Activated CD8-positive, alpha-beta T cell treated with anti-CD3 and anti-CD28 coated beads for 36 hours (primary cell): ENCODE measurements around the gene DPEP2. TPM values are rescaled to one million over a fixed set of nuclear protein-coding genes. Genes with fewer than 3 reads are reported as not detected.

Experiments
- ATAC-seq: fragments of 200-7000 bp; cut with Tn5 transposase; one replicate; pipeline ENCODE4 v1.10.0; 2021; ENCODE audit warnings: mild to moderate bottlenecking, moderate library complexity
- CTCF ChIA-PET: fragments of 350-600 bp; sonication (Branson Sonifier 250); formaldehyde crosslinking; loops from one replicate; lab custom pipeline; 2021; ENCODE audit warnings: antibody characterized with exemption; lab: Charles Lee
- POLR2A ChIA-PET: fragments of 350-600 bp; sonication (Branson Sonifier 250); formaldehyde crosslinking; loops from one replicate; lab custom pipeline; 2021; ENCODE audit warnings: antibody characterized with exemption; lab: Charles Lee
- DNase-seq: peaks from one replicate; pipeline ENCODE4 v3.0.0-alpha.2; 2020
- H3K27ac Mint-ChIP-seq: one replicate; pipeline ENCODE4 v1.8.0; 2021; ENCODE audit warnings: mild to moderate bottlenecking, mixed read lengths
- H3K27me3 Mint-ChIP-seq: one replicate; pipeline ENCODE4 v1.8.0; 2021; ENCODE audit warnings: mixed read lengths
- H3K36me3 Mint-ChIP-seq: one replicate; pipeline ENCODE4 v1.8.0; 2021; ENCODE audit warnings: low read depth, mixed read lengths
- H3K4me1 Mint-ChIP-seq: one replicate; pipeline ENCODE4 v1.8.0; 2021; ENCODE audit warnings: low read depth, mixed read lengths
- H3K4me3 Mint-ChIP-seq: one replicate; pipeline ENCODE4 v1.8.0; 2021; ENCODE audit warnings: mild to moderate bottlenecking, moderate library complexity, mixed read lengths
- H3K9me3 Mint-ChIP-seq: one replicate; pipeline ENCODE4 v1.8.0; 2021; ENCODE audit warnings: mixed read lengths
- CTCF ChIP-seq: fragments of 200-600 bp; IDR thresholded peaks from one replicate; pipeline ENCODE4 v1.8.0; 2022; ENCODE audit warnings: antibody characterized with exemption, mild to moderate bottlenecking
- intact Hi-C: fragments of 100-400 bp; cut with micrococcal nuclease; formaldehyde crosslinking; loops from one replicate; pipeline ENCODE4 v1.10.0; 2022
- total RNA-seq, 2 experiments: library from RNA; stranded (reverse); gene quantifications; one replicate each; pipeline ENCODE4 v1.2.3, GENCODE V29; 2021

The DPEP2 gene
- total RNA-seq, 2 experiments from 2014 or later, result 2.9 TPM

- no peaks in the 10 kb centered on the region for H3K9me3 Mint-ChIP-seq
These were observed 19.2 kb downstream of the DPEP2 start, which contains the start of gene DPEP3 for GRCh38 chr16:67979955-67980678. Gene DPEP3 (minus strand): TSS chr16:67980499. CDS start chr16:67980380, 119 bp downstream.

GRCh38 chr16:67977469-67978227 is 21.6 kb downstream of the DPEP2 start:
- no peak overlapping the region for H3K4me3 Mint-ChIP-seq
- H3K27me3 Mint-ChIP-seq, result no peaks in the 10 kb centered on the region
- ATAC-seq (no peak), DNase-seq (no peak)
- no peaks in the 10 kb centered on the region for H3K36me3 Mint-ChIP-seq
- CTCF ChIA-PET, result interaction anchor here (0.9 to 1.1 kb wide), 3 partner anchors 12 to 139 kb away, joined by 3 to 4 read pairs (median 3); no protein-coding TSS in a partner anchor
- no peak for TF ChIP-seq CTCF
- H3K9me3 Mint-ChIP-seq, result no peaks in the 10 kb centered on the region
- POLR2A ChIA-PET, result interaction anchor here (0.7 to 1.1 kb wide), 3 partner anchors 10 to 45 kb away, joined by 3 to 4 read pairs (median 3); no protein-coding TSS in a partner anchor
- peaks cover under 1% of the 10 kb centered on the region for H3K4me1 Mint-ChIP-seq
- intact Hi-C loops, result no loop called here
- H3K27ac Mint-ChIP-seq, result no peak overlapping the region

More at GRCh38 chr16:67979955-67980678, 19.2 kb downstream of the DPEP2 start, which contains the start of gene DPEP3:
- Mint-ChIP-seq H3K4me1 (peaks cover 21% of the 10 kb centered on the region), H3K27me3 (no peaks in the 10 kb centered on the region), H3K4me3 (no peak within 1 kb of the TSS), H3K27ac (no peak within 1 kb of the TSS), H3K36me3 (no peaks in the 10 kb centered on the region)
- ChIA-PET POLR2A (no interaction called here), CTCF (interaction anchor here (0.8 to 1.6 kb wide), 4 partner anchors 9 to 50 kb away, joined by 3 to 6 read pairs (median 4); no protein-coding TSS in a partner anchor)
- intact Hi-C loops, result no loop called here
- peak; percentile 39 for TF ChIP-seq CTCF
- DNase-seq (no peak), ATAC-seq (no peak)

- no peak for TF ChIP-seq CTCF
- no peaks in the 10 kb centered on the region for H3K36me3 Mint-ChIP-seq
- POLR2A ChIA-PET, result interaction anchor here (0.7 to 1.1 kb wide), 2 partner anchors 12 to 45 kb away, joined by 3 to 4 read pairs; no protein-coding TSS in a partner anchor
- H3K27ac Mint-ChIP-seq, result no peak overlapping the region
- CTCF ChIA-PET, result no interaction called here
- no peak for DNase-seq
- H3K9me3 Mint-ChIP-seq, result no peaks in the 10 kb centered on the region
- no peak overlapping the region for H3K4me3 Mint-ChIP-seq
- intact Hi-C loops, result no loop called here
- H3K27me3 Mint-ChIP-seq, result no peaks in the 10 kb centered on the region
- H3K4me1 Mint-ChIP-seq, result no peaks in the 10 kb centered on the region
- ATAC-seq, result no peak
These were observed 22.3 kb downstream of the DPEP2 start for GRCh38 chr16:67977005-67977404.

GRCh38 chr16:67976205-67976604 is 23.1 kb downstream of the DPEP2 start:
- POLR2A ChIA-PET, result no interaction called here
- intact Hi-C loops, result no loop called here
- CTCF ChIA-PET, result no interaction called here
- no peaks in the 10 kb centered on the region for H3K9me3 Mint-ChIP-seq
- no peak for ATAC-seq
- TF ChIP-seq CTCF, result no peak
- H3K4me3 Mint-ChIP-seq, result no peak overlapping the region
- DNase-seq, result no peak
- H3K27ac Mint-ChIP-seq, result no peak overlapping the region
- H3K36me3 Mint-ChIP-seq, result no peaks in the 10 kb centered on the region
- no peaks in the 10 kb centered on the region for H3K4me1 Mint-ChIP-seq
- no peaks in the 10 kb centered on the region for H3K27me3 Mint-ChIP-seq
